ENCODE results near the gene GPSM3. TPM values are rescaled to one million over a fixed set of nuclear protein-coding genes. Genes with fewer than 3 reads are reported as not detected.
A peak's percentile ranks its signal among the peaks of the same experiment; 100 is the strongest.

GPSM3 gene
- polyA plus RNA-seq, 1 experiment, result 13.3 TPM

DNA sequence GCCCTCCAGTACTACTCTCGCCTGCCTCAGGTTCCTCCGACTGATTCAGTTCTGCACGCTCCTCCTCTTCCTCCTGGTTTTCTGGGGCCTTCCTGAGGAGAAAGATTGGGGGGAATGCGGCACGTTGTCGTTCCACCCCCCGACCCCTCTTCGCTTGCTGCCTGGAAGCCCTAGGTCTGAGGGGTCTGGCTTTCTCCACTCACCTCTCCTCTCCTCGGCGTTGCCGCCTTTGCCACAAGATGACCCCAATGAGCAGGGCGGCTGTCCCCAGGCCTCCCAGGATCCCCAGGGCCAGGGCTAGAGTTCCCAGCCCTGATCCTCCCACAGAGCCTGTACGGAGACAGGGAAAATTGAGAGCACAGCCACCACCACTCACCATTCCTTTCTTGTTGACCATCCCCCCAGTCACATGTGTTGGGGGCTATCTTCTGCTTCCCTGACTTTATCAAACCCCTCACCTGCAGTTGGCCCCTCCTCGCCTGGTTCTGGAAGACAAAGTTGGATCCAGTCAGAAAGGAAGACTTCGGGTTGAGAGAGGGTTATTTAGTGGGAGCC lies 11.2 kb downstream of the GPSM3 start:
- DNase-seq (ENCODE audit: low read depth), result no peak

DNA sequence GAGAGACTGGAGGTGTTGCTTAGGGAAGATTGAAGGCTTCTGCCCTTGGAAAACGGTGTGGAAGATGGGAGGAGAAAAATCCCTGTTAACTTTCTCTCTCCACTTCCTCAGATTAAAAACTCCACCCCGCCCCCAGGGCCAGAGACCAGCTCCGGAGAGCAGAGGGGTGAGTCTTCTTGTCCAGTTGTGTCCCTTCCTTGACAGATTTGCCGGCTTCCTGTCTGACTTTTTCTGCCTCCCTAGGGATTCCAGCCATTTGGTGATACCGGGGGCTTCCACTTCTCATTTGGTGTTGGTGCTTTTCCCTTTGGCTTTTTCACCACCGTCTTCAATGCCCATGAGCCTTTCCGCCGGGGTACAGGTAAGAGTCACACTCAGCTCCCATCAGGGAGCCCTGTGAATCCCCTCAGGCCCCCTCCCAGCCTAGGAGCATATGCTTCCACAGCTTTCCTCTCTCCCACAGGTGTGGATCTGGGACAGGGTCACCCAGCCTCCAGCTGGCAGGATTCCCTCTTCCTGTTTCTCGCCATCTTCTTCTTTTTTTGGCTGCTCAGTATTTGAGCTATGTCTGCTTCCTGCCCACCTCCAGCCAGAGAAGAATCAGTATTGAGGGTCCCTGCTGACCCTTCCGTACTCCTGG lies 12.6 kb downstream of the GPSM3 start:
- POLR2A ChIA-PET, result no interaction called here
- no peak for DNase-seq (ENCODE audit: low read depth)
- peaks cover 15% of the 10 kb centered on the region for H3K36me3 ChIP-seq (ENCODE audit: control insufficient read depth, insufficient read depth, low read length)
- TF ChIP-seq, protein P1, sequence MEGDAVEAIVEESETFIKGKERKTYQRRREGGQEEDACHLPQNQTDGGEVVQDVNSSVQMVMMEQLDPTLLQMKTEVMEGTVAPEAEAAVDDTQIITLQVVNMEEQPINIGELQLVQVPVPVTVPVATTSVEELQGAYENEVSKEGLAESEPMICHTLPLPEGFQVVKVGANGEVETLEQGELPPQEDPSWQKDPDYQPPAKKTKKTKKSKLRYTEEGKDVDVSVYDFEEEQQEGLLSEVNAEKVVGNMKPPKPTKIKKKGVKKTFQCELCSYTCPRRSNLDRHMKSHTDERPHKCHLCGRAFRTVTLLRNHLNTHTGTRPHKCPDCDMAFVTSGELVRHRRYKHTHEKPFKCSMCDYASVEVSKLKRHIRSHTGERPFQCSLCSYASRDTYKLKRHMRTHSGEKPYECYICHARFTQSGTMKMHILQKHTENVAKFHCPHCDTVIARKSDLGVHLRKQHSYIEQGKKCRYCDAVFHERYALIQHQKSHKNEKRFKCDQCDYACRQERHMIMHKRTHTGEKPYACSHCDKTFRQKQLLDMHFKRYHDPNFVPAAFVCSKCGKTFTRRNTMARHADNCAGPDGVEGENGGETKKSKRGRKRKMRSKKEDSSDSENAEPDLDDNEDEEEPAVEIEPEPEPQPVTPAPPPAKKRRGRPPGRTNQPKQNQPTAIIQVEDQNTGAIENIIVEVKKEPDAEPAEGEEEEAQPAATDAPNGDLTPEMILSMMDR (IDR thresholded peaks at IDR 0.05; ENCODE audit: insufficient read depth, low read depth, low read length), result no peak
- CTCF ChIA-PET, result interaction anchor here (1.5 kb wide), 1 partner anchor 15 kb away, joined by 5 read pairs; no protein-coding TSS in a partner anchor
- no peak overlapping the region for H3K4me3 ChIP-seq (ENCODE audit: low read depth, low read length)
- H3K27me3 ChIP-seq (ENCODE audit: control insufficient read depth, insufficient read depth, low read length), result no peaks in the 10 kb centered on the region

More for the DNA sequence above, 11.2 kb downstream of the GPSM3 start:
- Histone ChIP-seq H3K36me3 (ENCODE audit: control insufficient read depth, insufficient read depth, low read length) (peaks cover 15% of the 10 kb centered on the region), H3K27me3 (ENCODE audit: control insufficient read depth, insufficient read depth, low read length) (no peaks in the 10 kb centered on the region), H3K4me3 (ENCODE audit: low read depth, low read length) (no peak overlapping the region)
- CTCF ChIA-PET, result no interaction called here
- POLR2A ChIA-PET, result no interaction called here
- TF ChIP-seq, protein P1 (IDR thresholded peaks at IDR 0.05; ENCODE audit: insufficient read depth, low read depth, low read length), result no peak

DNA sequence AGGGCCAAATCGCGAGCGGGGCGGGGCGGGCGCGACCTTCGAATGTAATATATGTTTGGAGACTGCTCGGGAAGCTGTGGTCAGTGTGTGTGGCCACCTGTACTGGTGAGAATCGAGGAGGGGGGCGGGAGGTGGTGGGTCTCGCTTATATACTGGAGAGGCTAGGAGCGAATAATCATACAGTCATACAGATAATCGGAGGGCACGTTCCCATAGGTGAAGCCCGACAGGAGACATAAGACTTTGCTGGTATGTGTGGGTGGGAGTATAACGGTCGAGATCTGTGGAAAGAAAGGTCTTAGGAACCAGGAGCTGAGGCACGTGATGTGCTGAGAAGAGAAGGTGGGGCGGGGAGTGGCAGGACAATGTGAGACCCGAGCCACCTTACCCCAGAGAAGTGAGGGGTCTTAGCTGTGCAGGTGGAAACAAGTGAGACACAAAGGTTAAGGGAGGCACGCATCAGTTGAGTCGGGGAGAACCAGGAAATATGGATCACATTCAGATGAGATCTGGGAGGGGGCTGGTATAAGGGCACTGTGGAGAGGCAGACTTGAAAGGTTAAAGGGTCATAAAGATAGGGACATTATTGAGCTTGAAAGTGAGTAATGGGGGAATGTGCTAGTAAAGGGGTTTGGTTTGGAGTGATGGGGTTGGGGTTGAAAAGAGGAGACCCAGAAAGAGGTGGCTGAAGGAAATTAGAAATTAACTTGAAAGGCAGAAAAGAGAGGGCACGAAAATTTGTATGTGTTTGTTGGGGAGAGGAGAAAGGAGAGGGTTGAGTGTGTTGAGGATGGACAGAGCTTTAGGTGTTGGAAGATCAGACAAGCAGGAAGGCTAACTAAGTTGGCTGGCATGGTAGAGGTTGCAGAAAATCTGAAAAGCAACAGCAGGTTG lies 13.6 kb downstream of the GPSM3 start:
- TF ChIP-seq, protein P1 (IDR thresholded peaks at IDR 0.05; ENCODE audit: insufficient read depth, low read depth, low read length), result no peak
- DNase-seq (ENCODE audit: low read depth), result no peak
- H3K27me3 ChIP-seq (ENCODE audit: control insufficient read depth, insufficient read depth, low read length), result no peaks in the 10 kb centered on the region
- POLR2A ChIA-PET, result no interaction called here
- H3K4me3 ChIP-seq (ENCODE audit: low read depth, low read length), result peak overlapping the region; percentile 97
- H3K36me3 ChIP-seq (ENCODE audit: control insufficient read depth, insufficient read depth, low read length), result peaks cover 15% of the 10 kb centered on the region
- CTCF ChIA-PET, result interaction anchor here (0.6 to 1.5 kb wide), 2 partner anchors 17 to 774 kb away, joined by 4 to 5 read pairs; partner anchors contain the start of gene HLA-DMA

DNA sequence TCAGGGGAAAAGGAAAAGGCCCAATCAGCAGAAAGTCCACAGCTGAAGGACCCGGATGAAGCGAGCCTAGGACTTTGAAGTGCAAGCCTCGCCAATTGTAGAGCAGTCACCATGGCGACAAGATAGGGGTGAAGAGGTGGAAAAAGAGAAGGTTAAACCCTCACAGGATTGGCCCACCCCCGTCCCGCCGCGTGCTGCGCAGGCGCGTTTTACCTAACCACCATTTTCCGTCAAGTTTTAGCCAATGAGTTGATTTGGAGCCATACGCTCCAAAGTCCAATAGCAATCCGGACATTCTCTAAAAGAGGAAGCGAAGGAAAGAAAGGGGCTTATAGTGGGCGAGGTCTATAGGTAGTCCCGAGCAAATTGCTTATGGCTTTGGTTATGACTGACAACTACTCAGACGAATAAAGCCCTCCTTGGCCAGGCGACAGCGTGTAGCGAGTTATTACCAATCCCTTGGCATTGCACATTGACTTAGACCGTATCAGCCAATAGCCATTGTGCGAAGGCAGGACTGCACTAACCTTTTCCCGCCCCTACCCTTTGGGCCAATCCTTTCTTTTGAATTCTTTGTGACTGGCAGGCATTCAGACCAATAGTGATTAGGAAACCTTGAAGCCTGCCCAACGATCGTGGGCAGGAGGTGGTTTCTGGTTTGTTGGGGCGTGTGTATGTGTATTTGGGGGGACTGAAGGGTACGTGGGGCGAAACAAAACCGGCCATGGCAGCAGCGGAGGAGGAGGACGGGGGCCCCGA lies 14.5 kb downstream of the GPSM3 start, which contains the start of gene RNF5:
Gene RNF5 (plus strand): TSS at position 618 of the 759 bp plus-strand sequence. CDS start 107 bp downstream, at position 725.
- Histone ChIP-seq H3K27me3 (ENCODE audit: control insufficient read depth, insufficient read depth, low read length) (no peaks in the 10 kb centered on the region), H3K4me3 (ENCODE audit: low read depth, low read length) (peak within 1 kb of the TSS; percentile 97), H3K36me3 (ENCODE audit: control insufficient read depth, insufficient read depth, low read length) (peaks cover 12% of the 10 kb centered on the region)
- TF ChIP-seq, protein P1 (IDR thresholded peaks at IDR 0.05; ENCODE audit: insufficient read depth, low read depth, low read length), result no peak
- ChIA-PET POLR2A (interaction anchor here (0.6 to 1.3 kb wide), 4 partner anchors 11 to 27 kb away, joined by 3 to 7 read pairs (median 6); partner anchors contain the start of gene PBX2), CTCF (interaction anchor here (0.9 to 2.0 kb wide), 2 partner anchors 13 to 59 kb away, joined by 3 to 7 read pairs; partner anchors contain the start of gene PBX2)
- peak; percentile 100 for DNase-seq (ENCODE audit: low read depth)

Measured in BJ (cell line).